ENCODE results near the gene ZER1. TPM values are rescaled to one million over a fixed set of nuclear protein-coding genes. Genes with fewer than 3 reads are reported as not detected.
"Not testable (repeated sequence)": the region's sequence is repeated elsewhere in the genome, so short reads cannot be mapped to it uniquely, and the experiment has no call there.

The ZER1 gene
- total RNA-seq, 2 experiments from 2014 or later: 15.3 to 15.9 TPM

- ChIA-PET CTCF (no interaction called here), POLR2A (interaction anchor here (0.6 to 1.5 kb wide), 3 partner anchors 15 to 31 kb away, joined by 3 to 6 read pairs (median 4); partner anchors contain the start of gene ENDOG)
- DNase-seq (peak; percentile 91), ATAC-seq (peak; percentile 98)
- no peaks in the 10 kb centered on the region for H3K27me3 Mint-ChIP-seq (ENCODE audit: low read depth)
- H3K4me3 Mint-ChIP-seq: peak within 1 kb of the TSS; percentile 95
- peaks cover 21% of the 10 kb centered on the region for H3K4me1 Mint-ChIP-seq (ENCODE audit: low read depth)
- H3K9me3 Mint-ChIP-seq (ENCODE audit: insufficient read depth): no peaks in the 10 kb centered on the region
- H3K36me3 Mint-ChIP-seq (ENCODE audit: low read depth): peaks cover 10% of the 10 kb centered on the region
- H3K27ac Mint-ChIP-seq: peak within 1 kb of the TSS; percentile 89
These were observed 15.2 kb upstream of the ZER1 start, which contains the start of gene TBC1D13 for GRCh38 chr9:128786681-128787601. Gene TBC1D13, plus strand, starts transcription at chr9:128787253. Its CDS starts 101 bp downstream, at chr9:128787354.

DNA sequence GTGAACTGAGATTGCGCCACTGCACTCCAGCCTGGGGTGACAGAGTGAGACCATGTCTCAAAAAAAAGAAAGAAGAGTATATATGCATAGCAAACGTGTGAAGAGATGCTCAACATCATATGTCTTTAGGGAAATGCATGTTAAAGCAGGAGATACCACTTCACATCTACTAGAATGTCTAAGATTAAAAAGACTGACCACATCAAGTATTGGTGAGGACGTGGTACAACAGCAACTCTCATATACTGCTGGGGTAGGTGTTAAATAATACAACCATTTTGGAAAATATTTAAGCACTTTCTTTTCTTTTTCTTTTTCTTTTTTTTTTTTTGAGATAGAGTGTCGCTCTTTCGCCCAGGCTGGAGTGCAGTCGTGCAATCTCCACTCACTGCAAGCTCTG, 13.7 kb upstream of the ZER1 start:
- ATAC-seq: no peak
- POLR2A ChIA-PET: interaction anchor here (1.2 kb wide), 1 partner anchor 33 kb away, joined by 4 read pairs; the partner anchor contains the start of gene ENDOG
- CTCF ChIA-PET: no interaction called here
- Mint-ChIP-seq H3K36me3 (ENCODE audit: low read depth) (peaks cover 2% of the 10 kb centered on the region), H3K4me3 (no peak overlapping the region), H3K27me3 (ENCODE audit: low read depth) (peaks cover 2% of the 10 kb centered on the region), H3K27ac (no peak overlapping the region), H3K9me3 (ENCODE audit: insufficient read depth) (no peaks in the 10 kb centered on the region), H3K4me1 (ENCODE audit: low read depth) (peaks cover 25% of the 10 kb centered on the region)
- DNase-seq: no peak

GRCh38 chr9:128782669-128783068, 10.9 kb upstream of the ZER1 start:
- ATAC-seq (no peak), DNase-seq (no peak)
- Mint-ChIP-seq H3K4me1 (ENCODE audit: low read depth) (peaks cover 10% of the 10 kb centered on the region), H3K27me3 (ENCODE audit: low read depth) (peaks cover 2% of the 10 kb centered on the region), H3K4me3 (no peak overlapping the region), H3K36me3 (ENCODE audit: low read depth) (no peaks in the 10 kb centered on the region), H3K9me3 (ENCODE audit: insufficient read depth) (no peaks in the 10 kb centered on the region), H3K27ac (no peak overlapping the region)
- CTCF ChIA-PET: interaction anchor here (1.2 to 1.8 kb wide), 2 partner anchors 35 to 81 kb away, joined by 4 to 6 read pairs; partner anchors contain the start of genes ENDOG and PKN3
- POLR2A ChIA-PET: interaction anchor here (1.6 kb wide), 1 partner anchor 10 kb away, joined by 3 read pairs; no protein-coding TSS in a partner anchor

- ATAC-seq: no peak
These were observed 9.7 kb upstream of the ZER1 start for GRCh38 chr9:128781187-128782070.

DNA sequence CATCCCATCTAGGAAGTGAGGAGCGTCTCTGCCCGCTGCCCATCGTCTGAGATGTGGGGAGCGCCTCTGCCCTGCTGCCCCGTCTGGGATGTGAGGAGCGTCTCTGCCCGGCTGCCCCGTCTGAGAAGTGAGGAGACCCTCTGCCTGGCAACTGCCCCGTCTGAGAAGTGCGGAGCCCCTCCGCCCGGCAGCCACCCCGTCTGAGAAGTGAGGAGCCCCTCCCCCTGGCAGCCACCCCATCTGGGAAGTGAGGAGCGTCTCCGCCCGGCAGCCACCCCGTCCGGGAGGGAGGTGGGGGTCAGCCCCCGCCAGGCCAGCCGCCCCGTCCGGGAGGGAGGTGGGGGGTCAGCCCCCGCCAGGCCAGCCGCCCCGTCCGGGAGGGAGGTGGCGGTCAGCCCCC, 8.4 kb upstream of the ZER1 start:
- CTCF ChIA-PET: not testable (repeated sequence)

More at GRCh38 chr9:128781187-128782070, 9.7 kb upstream of the ZER1 start:
- ChIA-PET POLR2A (interaction anchor here (0.7 kb wide), 1 partner anchor 10 kb away, joined by 3 read pairs; the partner anchor contains the start of gene ZER1), CTCF (interaction anchor here (1.0 to 1.8 kb wide), 3 partner anchors 10 to 79 kb away, joined by 3 to 6 read pairs (median 4); partner anchors contain the start of genes ENDOG and PKN3)
- H3K9me3 Mint-ChIP-seq (ENCODE audit: insufficient read depth): peaks cover 4% of the 10 kb centered on the region
- no peaks in the 10 kb centered on the region for H3K36me3 Mint-ChIP-seq (ENCODE audit: low read depth)
- H3K4me3 Mint-ChIP-seq: no peak overlapping the region
- H3K4me1 Mint-ChIP-seq (ENCODE audit: low read depth): peaks cover 4% of the 10 kb centered on the region
- DNase-seq: no peak
- no peak overlapping the region for H3K27ac Mint-ChIP-seq
- peaks cover 2% of the 10 kb centered on the region for H3K27me3 Mint-ChIP-seq (ENCODE audit: low read depth)

GRCh38 chr9:128774804-128775203, 3.1 kb upstream of the ZER1 start:
- Mint-ChIP-seq H3K27ac (no peak overlapping the region), H3K4me1 (ENCODE audit: low read depth) (peaks cover 17% of the 10 kb centered on the region), H3K27me3 (ENCODE audit: low read depth) (no peaks in the 10 kb centered on the region), H3K9me3 (ENCODE audit: insufficient read depth) (peaks cover 4% of the 10 kb centered on the region), H3K36me3 (ENCODE audit: low read depth) (no peaks in the 10 kb centered on the region), H3K4me3 (no peak overlapping the region)
- no peak for DNase-seq
- ChIA-PET POLR2A (no interaction called here), CTCF (no interaction called here)
- no peak for ATAC-seq

More for the DNA sequence above, 8.4 kb upstream of the ZER1 start:
- ATAC-seq; H3K36me3 Mint-ChIP-seq (ENCODE audit: low read depth); H3K9me3 Mint-ChIP-seq (ENCODE audit: insufficient read depth); H3K27ac Mint-ChIP-seq; H3K27me3 Mint-ChIP-seq (ENCODE audit: low read depth); H3K4me3 Mint-ChIP-seq; H3K4me1 Mint-ChIP-seq (ENCODE audit: low read depth); POLR2A ChIA-PET; DNase-seq: not testable (repeated sequence)

DNA sequence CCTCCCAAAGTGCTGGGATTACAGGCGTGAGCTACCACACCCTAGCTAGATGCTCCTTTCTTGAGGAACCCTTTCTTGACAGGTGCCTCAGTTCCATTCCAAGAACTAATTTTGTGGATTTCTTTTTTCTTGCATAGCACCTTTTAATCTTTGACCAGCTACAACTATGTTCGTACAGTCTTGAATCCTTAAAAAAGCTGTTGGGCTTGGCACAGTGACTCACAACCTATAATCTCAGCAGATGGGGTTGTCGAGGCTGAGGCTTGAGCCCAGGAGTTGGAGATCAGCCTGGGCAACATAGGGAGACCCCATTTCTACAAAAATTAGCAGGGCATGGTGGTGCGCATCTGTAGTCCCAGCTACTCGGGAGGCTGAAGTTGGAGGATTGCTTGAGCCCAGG, 1.3 kb upstream of the ZER1 start:
- Mint-ChIP-seq H3K9me3 (ENCODE audit: insufficient read depth) (peaks cover 4% of the 10 kb centered on the region), H3K4me3 (peak overlapping the region; percentile 8), H3K27me3 (ENCODE audit: low read depth) (no peaks in the 10 kb centered on the region), H3K27ac (no peak overlapping the region), H3K4me1 (ENCODE audit: low read depth) (peaks cover 21% of the 10 kb centered on the region), H3K36me3 (ENCODE audit: low read depth) (no peaks in the 10 kb centered on the region)
- ATAC-seq: no peak
- POLR2A ChIA-PET: interaction anchor here (1.2 to 2.2 kb wide), 2 partner anchors 15 to 57 kb away, joined by 6 to 7 read pairs; partner anchors contain the start of gene SPOUT1
- CTCF ChIA-PET: interaction anchor here (0.9 to 2.5 kb wide), 2 partner anchors 45 to 71 kb away, joined by 4 to 13 read pairs; partner anchors contain the start of genes ENDOG and PKN3
- DNase-seq: no peak

DNA sequence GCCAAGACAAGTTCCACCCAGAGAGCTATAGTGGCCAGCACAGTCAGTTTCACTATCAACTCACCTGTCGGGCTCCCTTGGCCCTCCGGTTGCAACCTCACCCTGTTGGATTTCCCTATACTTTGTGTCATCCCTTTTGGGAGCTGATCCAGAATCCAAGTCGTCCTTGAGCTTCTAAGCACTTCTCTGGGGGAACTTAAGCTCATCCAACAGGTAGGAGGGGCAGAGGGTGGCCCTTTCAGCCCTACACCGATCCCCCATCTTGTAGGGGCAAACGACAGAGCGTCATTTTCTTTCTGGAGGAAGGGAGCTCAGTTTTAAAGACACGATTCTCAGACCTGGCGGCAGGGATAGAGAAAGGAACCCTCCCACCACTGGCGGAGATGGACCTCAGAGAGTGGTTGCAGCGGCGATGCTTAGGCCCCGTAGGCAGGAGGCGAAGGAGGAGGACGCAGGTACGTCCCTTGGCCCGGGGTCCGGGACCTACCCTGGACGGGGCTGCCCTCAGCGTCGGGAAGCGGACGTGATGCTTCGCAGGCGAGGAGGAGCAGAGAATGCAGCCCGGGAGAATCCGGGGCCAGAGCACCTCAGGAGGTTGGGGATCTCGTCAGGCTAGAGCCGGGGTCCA, 519 bp downstream of the ZER1 start:
- DNase-seq: peak; percentile 38
- Mint-ChIP-seq H3K36me3 (ENCODE audit: low read depth) (no peaks in the 10 kb centered on the region), H3K4me3 (peak overlapping the region; percentile 94), H3K4me1 (ENCODE audit: low read depth) (peaks cover 21% of the 10 kb centered on the region), H3K27me3 (ENCODE audit: low read depth) (no peaks in the 10 kb centered on the region), H3K27ac (peak overlapping the region; percentile 95), H3K9me3 (ENCODE audit: insufficient read depth) (no peaks in the 10 kb centered on the region)
- POLR2A ChIA-PET: interaction anchor here (0.6 to 2.2 kb wide), 7 partner anchors 10 to 178 kb away, joined by 3 to 10 read pairs (median 4); partner anchors contain the start of genes SPOUT1 and ZDHHC12
- CTCF ChIA-PET: interaction anchor here (1.0 to 2.5 kb wide), 5 partner anchors 17 to 86 kb away, joined by 3 to 13 read pairs (median 8); partner anchors contain the start of genes ENDOG and PKN3
- ATAC-seq: peak; percentile 46

DNA sequence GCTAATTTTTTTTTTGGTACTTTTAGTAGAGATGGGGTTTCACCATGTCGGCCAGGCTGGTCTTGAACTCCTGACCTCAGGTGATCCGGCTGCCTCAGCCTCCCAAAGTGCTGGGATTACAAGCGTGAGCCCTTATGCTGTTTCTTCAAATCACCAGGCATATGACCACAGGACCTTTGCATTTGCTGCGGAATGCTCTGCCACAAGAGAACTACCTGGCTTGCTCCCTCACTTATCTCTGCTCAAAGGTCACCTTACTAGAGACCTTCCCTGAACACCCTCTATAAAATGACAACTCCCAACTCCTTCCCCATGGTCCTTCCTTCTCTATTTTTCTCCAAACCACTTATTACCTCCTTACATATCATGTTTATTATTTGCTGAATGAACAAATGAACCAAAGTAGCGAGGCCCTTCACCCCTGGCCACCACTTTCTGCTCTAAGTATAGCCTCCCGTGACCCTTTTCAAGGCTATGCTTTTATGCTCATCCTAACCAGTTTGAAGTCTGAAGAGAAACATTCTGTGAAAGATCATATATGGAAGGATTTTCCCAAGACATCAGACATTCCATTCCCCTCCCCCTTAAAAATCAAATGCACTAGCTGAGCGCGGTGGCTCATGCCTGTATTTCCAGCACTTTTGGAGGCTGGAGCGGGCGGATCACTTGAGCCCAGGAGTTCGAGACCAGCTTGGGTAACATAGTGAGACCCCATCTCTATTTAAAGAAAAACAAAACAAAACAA, 1.3 kb downstream of the ZER1 start:
- Mint-ChIP-seq H3K4me1 (ENCODE audit: low read depth) (peaks cover 21% of the 10 kb centered on the region), H3K27me3 (ENCODE audit: low read depth) (no peaks in the 10 kb centered on the region), H3K36me3 (ENCODE audit: low read depth) (no peaks in the 10 kb centered on the region), H3K4me3 (peak overlapping the region; percentile 94), H3K9me3 (ENCODE audit: insufficient read depth) (no peaks in the 10 kb centered on the region), H3K27ac (peak overlapping the region; percentile 95)
- POLR2A ChIA-PET: interaction anchor here (0.8 to 1.3 kb wide), 4 partner anchors 18 to 81 kb away, joined by 3 to 10 read pairs (median 6); partner anchors contain the start of gene ZDHHC12
- no peak for DNase-seq
- no peak for ATAC-seq
- CTCF ChIA-PET: interaction anchor here (1.0 to 2.5 kb wide), 5 partner anchors 18 to 86 kb away, joined by 3 to 13 read pairs (median 8); partner anchors contain the start of genes ENDOG and PKN3

DNA sequence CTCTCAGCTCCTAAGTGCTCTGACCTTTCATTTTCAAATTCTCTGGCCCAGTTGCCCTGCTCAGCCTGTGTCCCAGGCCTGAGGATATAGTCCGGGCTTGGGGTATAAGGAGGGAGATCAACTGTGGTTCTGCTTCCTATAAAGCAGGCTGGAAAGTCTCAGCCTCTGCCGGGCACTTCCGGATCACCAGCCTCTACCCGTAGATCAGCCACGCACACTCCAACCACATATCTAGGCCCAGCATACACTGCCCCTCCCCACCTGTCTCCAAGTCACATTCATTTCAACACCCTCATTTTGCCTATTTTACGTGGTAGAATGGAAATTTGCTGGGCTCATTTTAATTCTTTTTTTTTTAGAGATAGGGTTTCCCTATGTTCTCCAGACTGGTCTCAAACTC, 3.1 kb downstream of the ZER1 start:
- CTCF ChIA-PET: no interaction called here
- POLR2A ChIA-PET: interaction anchor here (1.9 kb wide), 1 partner anchor 50 kb away, joined by 5 read pairs; the partner anchor contains the start of gene ENDOG
- no peak for ATAC-seq
- Mint-ChIP-seq H3K27ac (no peak overlapping the region), H3K4me3 (no peak overlapping the region), H3K27me3 (ENCODE audit: low read depth) (no peaks in the 10 kb centered on the region), H3K9me3 (ENCODE audit: insufficient read depth) (no peaks in the 10 kb centered on the region), H3K36me3 (ENCODE audit: low read depth) (no peaks in the 10 kb centered on the region), H3K4me1 (ENCODE audit: low read depth) (peaks cover 21% of the 10 kb centered on the region)
- DNase-seq: no peak

Data from activated CD8-positive, alpha-beta T cell treated with anti-CD3 and anti-CD28 coated beads, Interleukin-2, amount 10 ng/mL, durations not matched to agents 7 days and 5 days (primary cell).